ENCODE measurements around the gene YARS2.

The YARS2 gene

DNA sequence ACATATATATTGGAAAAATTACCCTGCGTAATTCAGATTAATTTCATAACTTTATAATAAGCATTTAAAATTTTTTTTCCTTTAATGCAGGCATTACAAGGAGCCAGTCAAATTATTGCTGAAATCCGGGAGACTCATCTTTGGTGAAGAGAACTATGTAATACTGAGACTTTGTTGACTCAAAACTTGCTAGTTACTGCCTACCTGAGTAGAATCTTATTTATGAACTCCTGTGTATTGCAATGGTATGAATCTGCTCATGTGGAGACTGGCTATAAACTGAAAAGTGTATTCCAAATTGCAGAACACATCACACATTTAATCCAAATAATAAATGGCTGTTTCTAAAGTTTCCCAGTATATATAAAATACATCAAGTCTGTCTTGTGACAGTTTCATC, 12.4 kb downstream of the YARS2 start:
- Histone ChIP-seq H3K36me3 (ENCODE audit: control insufficient read depth, low read length) (peaks cover 97% of the 10 kb centered on the region), H3K27me3 (ENCODE audit: control insufficient read depth, low read length) (no peaks in the 10 kb centered on the region), H3K4me3 (ENCODE audit: low read length) (no peak overlapping the region), H4K20me1 (ENCODE audit: control insufficient read depth, insufficient read depth, low read depth, low read length) (0 out of 2 replicates have a peak, but pooled peaks cover 4% of the 10 kb centered on the region), H3F3A (ENCODE audit: control insufficient read depth, insufficient read depth) (peaks cover 29% of the 10 kb centered on the region), H3K4me1 (ENCODE audit: control insufficient read depth, low read length) (peaks cover 3% of the 10 kb centered on the region; the same call in 1 of the 2 replicates), H3K4me2 (ENCODE audit: low read length) (no peak overlapping the region), H3K9me3 (ENCODE audit: control insufficient read depth, insufficient read depth, low read length) (no peaks in the 10 kb centered on the region), H3K27ac (ENCODE audit: low read depth, low read length) (no peak overlapping the region), H3K9me2 (replicated peaks; ENCODE audit: control insufficient read depth, low read length) (no peaks in the 10 kb centered on the region), H3K79me2 (ENCODE audit: control insufficient read depth, low read length) (peaks cover 29% of the 10 kb centered on the region)
- TF ChIP-seq EZH2phosphoT487 (IDR thresholded peaks at IDR 0.05; ENCODE audit: borderline replicate concordance, low read length), result no peak
- no peak for TF ChIP-seq CTCF (IDR thresholded peaks at IDR 0.05; ENCODE audit: low read depth, low read length, poor library complexity, severe bottlenecking)

DNA sequence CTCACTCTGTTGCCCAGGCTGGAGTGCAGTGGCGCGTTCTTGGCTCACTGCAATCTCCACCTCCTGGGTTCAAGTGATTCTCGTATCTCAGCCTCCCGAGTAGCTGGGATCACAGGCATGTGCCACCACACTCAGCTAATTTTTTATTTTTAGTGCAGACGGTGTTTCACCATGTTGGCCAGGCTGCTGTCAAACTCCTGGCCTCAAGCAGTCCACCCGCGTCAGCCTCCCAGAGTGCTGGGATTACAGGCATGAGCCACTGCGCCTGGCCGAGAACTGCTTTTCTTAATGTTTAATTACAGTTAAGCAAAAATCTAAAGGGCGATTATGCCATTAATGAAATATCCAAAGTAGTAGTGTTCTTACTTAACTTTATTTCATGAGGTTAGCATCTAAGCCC, 13.6 kb downstream of the YARS2 start:
- H3K4me3 ChIP-seq (ENCODE audit: low read length), result no peak overlapping the region
- H3K4me2 ChIP-seq (ENCODE audit: low read length), result no peak overlapping the region
- H3K27me3 ChIP-seq (ENCODE audit: control insufficient read depth, low read length), result no peaks in the 10 kb centered on the region
- H4K20me1 ChIP-seq (ENCODE audit: control insufficient read depth, insufficient read depth, low read depth, low read length), result no peaks in the 10 kb centered on the region
- H3K9me3 ChIP-seq (ENCODE audit: control insufficient read depth, insufficient read depth, low read length), result no peaks in the 10 kb centered on the region
- TF ChIP-seq EZH2phosphoT487 (IDR thresholded peaks at IDR 0.05; ENCODE audit: borderline replicate concordance, low read length), result no peak
- TF ChIP-seq CTCF (IDR thresholded peaks at IDR 0.05; ENCODE audit: low read depth, low read length, poor library complexity, severe bottlenecking), result no peak
- peaks cover 5% of the 10 kb centered on the region; the same call in 1 of the 2 replicates for H3K4me1 ChIP-seq (ENCODE audit: control insufficient read depth, low read length)
- H3K27ac ChIP-seq (ENCODE audit: low read depth, low read length), result no peak overlapping the region
- no peaks in the 10 kb centered on the region for H3K9me2 ChIP-seq (replicated peaks; ENCODE audit: control insufficient read depth, low read length)
- peaks cover 29% of the 10 kb centered on the region for H3K79me2 ChIP-seq (ENCODE audit: control insufficient read depth, low read length)
- peaks cover 26% of the 10 kb centered on the region for H3F3A ChIP-seq (ENCODE audit: control insufficient read depth, insufficient read depth)
- H3K36me3 ChIP-seq (ENCODE audit: control insufficient read depth, low read length), result peaks cover 96% of the 10 kb centered on the region

GRCh38 chr12:32739279-32739678, 16.4 kb downstream of the YARS2 start:
- Histone ChIP-seq H3K4me3 (ENCODE audit: low read length) (no peak overlapping the region), H3K9me2 (replicated peaks; ENCODE audit: control insufficient read depth, low read length) (no peaks in the 10 kb centered on the region), H4K20me1 (ENCODE audit: control insufficient read depth, insufficient read depth, low read depth, low read length) (no peaks in the 10 kb centered on the region), H3K79me2 (ENCODE audit: control insufficient read depth, low read length) (peaks cover 32% of the 10 kb centered on the region), H3K27me3 (ENCODE audit: control insufficient read depth, low read length) (no peaks in the 10 kb centered on the region), H3F3A (ENCODE audit: control insufficient read depth, insufficient read depth) (peaks cover 21% of the 10 kb centered on the region; the same call in 1 of the 2 replicates), H3K4me1 (ENCODE audit: control insufficient read depth, low read length) (peaks cover 5% of the 10 kb centered on the region; the same call in 1 of the 2 replicates), H3K4me2 (ENCODE audit: low read length) (no peak overlapping the region), H3K27ac (ENCODE audit: low read depth, low read length) (no peak overlapping the region), H3K36me3 (ENCODE audit: control insufficient read depth, low read length) (peaks cover 93% of the 10 kb centered on the region), H3K9me3 (ENCODE audit: control insufficient read depth, insufficient read depth, low read length) (no peaks in the 10 kb centered on the region)
- TF ChIP-seq CTCF (IDR thresholded peaks at IDR 0.05; ENCODE audit: low read depth, low read length, poor library complexity, severe bottlenecking) (no peak), EZH2phosphoT487 (IDR thresholded peaks at IDR 0.05; ENCODE audit: borderline replicate concordance, low read length) (no peak)
